Measurements from ENCODE around the gene HOXA10. TPM values are rescaled to one million over a fixed set of nuclear protein-coding genes. Genes with fewer than 3 reads are reported as not detected.

The HOXA10 gene
- total RNA-seq, 1 experiment from 2014 or later = not detected

DNA sequence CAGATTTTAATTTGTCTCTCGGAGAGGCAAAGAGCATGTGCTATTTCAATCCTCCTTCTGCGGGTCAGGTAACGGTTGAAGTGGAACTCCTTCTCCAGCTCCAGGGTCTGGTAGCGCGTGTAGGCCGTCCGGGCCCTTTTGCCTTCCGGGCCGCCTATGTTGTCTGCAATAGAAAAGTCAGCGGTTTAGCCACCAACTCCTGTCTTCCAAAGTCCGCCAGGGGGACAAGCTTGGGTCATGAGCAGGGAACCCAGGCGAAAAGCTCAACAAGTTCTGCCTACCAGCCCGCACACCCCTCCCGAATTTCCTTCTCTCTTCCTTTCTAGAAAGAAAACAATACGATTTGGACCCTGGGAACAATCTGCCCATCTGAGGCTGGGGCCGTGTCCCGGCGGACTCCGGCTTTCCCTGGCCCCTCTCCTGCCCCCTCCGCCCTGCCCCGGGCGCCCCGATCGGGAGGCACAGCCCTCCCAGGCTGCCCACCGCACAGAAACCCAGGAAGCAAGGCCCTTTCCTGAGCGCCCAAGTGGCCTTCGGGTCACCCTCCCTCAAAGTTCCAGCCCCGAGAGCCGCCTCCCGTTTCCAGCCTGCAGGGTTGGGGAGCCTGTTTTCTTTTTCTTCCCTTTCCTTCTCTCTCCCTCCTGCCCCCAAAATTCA lies 32.1 kb downstream of the HOXA10 start:
- CTCF ChIA-PET = no interaction called here
- no peaks in the 10 kb centered on the region for H3K36me3 ChIP-seq (ENCODE audit: insufficient read depth, low read length, poor library complexity, severe bottlenecking)
- intact Hi-C loops (cut with micrococcal nuclease; ENCODE audit: unreplicated experiment) = loop anchor here (5.0 kb wide), 1 partner anchor 1270 kb away; no protein-coding TSS in a partner anchor
- H3K27me3 ChIP-seq (replicated peaks; ENCODE audit: insufficient read depth, low read depth, low read length, poor library complexity) = peaks cover 100% of the 10 kb centered on the region
- H3K4me1 ChIP-seq (ENCODE audit: insufficient read depth, low read length, poor library complexity, severe bottlenecking) = peaks cover 13% of the 10 kb centered on the region
- POLR2A ChIA-PET (ENCODE audit: low non-redundant PET) = no interaction called here
- no peak for DNase-seq (ENCODE audit: low spot score)
- no peaks in the 10 kb centered on the region for H3K9me3 ChIP-seq (ENCODE audit: low read depth, low read length, poor library complexity, severe bottlenecking)
- no peak overlapping the region for H3K4me3 ChIP-seq (ENCODE audit: low read depth, low read length, poor library complexity, severe bottlenecking)
- TF ChIP-seq, protein P1, sequence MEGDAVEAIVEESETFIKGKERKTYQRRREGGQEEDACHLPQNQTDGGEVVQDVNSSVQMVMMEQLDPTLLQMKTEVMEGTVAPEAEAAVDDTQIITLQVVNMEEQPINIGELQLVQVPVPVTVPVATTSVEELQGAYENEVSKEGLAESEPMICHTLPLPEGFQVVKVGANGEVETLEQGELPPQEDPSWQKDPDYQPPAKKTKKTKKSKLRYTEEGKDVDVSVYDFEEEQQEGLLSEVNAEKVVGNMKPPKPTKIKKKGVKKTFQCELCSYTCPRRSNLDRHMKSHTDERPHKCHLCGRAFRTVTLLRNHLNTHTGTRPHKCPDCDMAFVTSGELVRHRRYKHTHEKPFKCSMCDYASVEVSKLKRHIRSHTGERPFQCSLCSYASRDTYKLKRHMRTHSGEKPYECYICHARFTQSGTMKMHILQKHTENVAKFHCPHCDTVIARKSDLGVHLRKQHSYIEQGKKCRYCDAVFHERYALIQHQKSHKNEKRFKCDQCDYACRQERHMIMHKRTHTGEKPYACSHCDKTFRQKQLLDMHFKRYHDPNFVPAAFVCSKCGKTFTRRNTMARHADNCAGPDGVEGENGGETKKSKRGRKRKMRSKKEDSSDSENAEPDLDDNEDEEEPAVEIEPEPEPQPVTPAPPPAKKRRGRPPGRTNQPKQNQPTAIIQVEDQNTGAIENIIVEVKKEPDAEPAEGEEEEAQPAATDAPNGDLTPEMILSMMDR (conservative IDR thresholded peaks at IDR 0.05; ENCODE audit: low read depth, low read length) = no peak
- TF ChIP-seq EZH2 (IDR thresholded peaks at IDR 0.05; ENCODE audit: borderline replicate concordance, low read depth, low read length, poor library complexity, severe bottlenecking) = no peak
- H3K27ac ChIP-seq (ENCODE audit: low read depth, low read length, poor library complexity, severe bottlenecking) = no peak overlapping the region
- no TSS peak for BruUV-seq (replicated peaks)

DNA sequence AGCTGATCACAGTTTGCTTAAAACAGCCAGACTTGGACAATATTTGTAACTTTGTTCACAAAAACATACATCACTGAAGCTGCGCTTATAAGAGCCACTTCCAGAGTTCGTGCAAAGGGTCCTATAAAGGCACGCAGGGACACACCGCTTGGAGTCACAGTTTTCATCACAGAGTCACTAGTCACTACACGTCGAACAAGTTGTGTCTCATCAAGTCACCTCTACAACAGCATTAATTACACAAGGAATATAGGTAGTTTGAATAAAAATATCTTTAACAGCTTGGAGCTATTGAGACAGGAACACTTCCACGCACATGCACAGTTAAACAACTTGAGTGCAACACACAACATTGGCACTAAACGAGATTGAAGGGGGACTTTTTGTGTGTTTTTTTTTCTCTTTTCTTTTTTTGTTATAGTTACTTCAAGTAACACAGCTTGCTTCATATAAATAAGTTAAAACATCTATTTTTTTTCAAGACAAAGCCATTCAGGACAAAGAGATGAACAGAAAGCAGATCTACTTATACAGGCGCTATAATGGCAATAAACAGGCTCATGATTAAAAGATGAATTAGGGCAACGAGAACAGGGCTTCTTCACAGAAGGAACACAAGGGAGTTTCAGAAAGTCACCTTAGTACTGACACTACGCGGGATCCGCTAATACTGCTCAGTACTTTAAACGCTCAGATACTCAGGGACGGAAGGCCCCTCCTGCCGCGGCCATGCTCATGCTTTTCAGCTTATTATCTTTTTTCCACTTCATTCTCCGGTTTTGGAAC lies 32.8 kb downstream of the HOXA10 start:
- Histone ChIP-seq H3K36me3 (ENCODE audit: insufficient read depth, low read length, poor library complexity, severe bottlenecking) (no peaks in the 10 kb centered on the region), H3K9me3 (ENCODE audit: low read depth, low read length, poor library complexity, severe bottlenecking) (no peaks in the 10 kb centered on the region), H3K27me3 (replicated peaks; ENCODE audit: insufficient read depth, low read depth, low read length, poor library complexity) (peaks cover 100% of the 10 kb centered on the region), H3K4me3 (ENCODE audit: low read depth, low read length, poor library complexity, severe bottlenecking) (no peak overlapping the region), H3K27ac (ENCODE audit: low read depth, low read length, poor library complexity, severe bottlenecking) (no peak overlapping the region), H3K4me1 (ENCODE audit: insufficient read depth, low read length, poor library complexity, severe bottlenecking) (peaks cover 13% of the 10 kb centered on the region)
- CTCF ChIA-PET = no interaction called here
- no TSS peak for BruUV-seq (replicated peaks)
- POLR2A ChIA-PET (ENCODE audit: low non-redundant PET) = no interaction called here
- TF ChIP-seq EZH2 (IDR thresholded peaks at IDR 0.05; ENCODE audit: borderline replicate concordance, low read depth, low read length, poor library complexity, severe bottlenecking) = no peak
- TF ChIP-seq, protein P1 (conservative IDR thresholded peaks at IDR 0.05; ENCODE audit: low read depth, low read length) = no peak
- no peak for DNase-seq (ENCODE audit: low spot score)
- intact Hi-C loops (cut with micrococcal nuclease; ENCODE audit: unreplicated experiment) = loop anchor here (5.0 kb wide), 1 partner anchor 1269 kb away; no protein-coding TSS in a partner anchor

DNA sequence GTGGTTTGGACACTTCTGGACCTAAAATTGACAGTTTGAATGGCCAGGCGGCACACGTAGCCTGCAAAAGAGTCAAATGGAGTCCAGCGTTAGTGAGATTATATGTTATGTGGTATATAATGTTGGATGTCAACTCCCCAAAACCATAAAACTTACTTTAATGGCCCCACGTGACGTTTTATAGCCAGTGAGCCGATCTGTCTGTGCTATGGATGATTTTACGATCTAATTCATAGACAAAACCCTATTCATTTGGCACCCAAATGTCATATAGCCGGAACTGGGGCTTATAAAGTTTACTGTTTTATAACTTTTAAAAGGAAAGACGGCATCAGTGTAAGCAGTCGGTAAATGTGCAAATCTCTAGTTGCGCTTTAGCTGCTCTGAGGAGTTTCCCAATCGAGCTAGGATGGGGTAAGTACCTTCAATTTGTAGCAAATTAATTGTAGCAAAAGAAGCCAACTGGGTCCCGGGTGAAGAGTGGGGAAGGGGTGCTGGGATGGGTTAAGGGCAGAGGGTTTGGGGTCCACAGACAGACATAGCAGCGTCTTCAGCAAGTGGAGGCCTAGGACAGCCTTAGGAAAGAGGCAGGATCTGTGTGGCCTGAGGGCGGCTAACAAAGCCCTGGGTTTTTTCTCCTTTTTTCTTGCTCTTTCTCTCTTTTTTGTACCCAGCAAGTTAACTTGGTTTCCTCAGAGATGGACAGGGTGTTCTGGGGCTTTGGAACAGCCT lies 33.8 kb downstream of the HOXA10 start:
- no peak for TF ChIP-seq EZH2 (IDR thresholded peaks at IDR 0.05; ENCODE audit: borderline replicate concordance, low read depth, low read length, poor library complexity, severe bottlenecking)
- BruUV-seq (replicated peaks) = no TSS peak
- H3K9me3 ChIP-seq (ENCODE audit: low read depth, low read length, poor library complexity, severe bottlenecking) = no peaks in the 10 kb centered on the region
- no peaks in the 10 kb centered on the region for H3K36me3 ChIP-seq (ENCODE audit: insufficient read depth, low read length, poor library complexity, severe bottlenecking)
- peaks cover 13% of the 10 kb centered on the region for H3K4me1 ChIP-seq (ENCODE audit: insufficient read depth, low read length, poor library complexity, severe bottlenecking)
- H3K4me3 ChIP-seq (ENCODE audit: low read depth, low read length, poor library complexity, severe bottlenecking) = no peak overlapping the region
- CTCF ChIA-PET = no interaction called here
- peaks cover 100% of the 10 kb centered on the region for H3K27me3 ChIP-seq (replicated peaks; ENCODE audit: insufficient read depth, low read depth, low read length, poor library complexity)
- H3K27ac ChIP-seq (ENCODE audit: low read depth, low read length, poor library complexity, severe bottlenecking) = no peak overlapping the region
- POLR2A ChIA-PET (ENCODE audit: low non-redundant PET) = no interaction called here
- intact Hi-C loops (cut with micrococcal nuclease; ENCODE audit: unreplicated experiment) = loop anchor here (5.0 kb wide), 1 partner anchor 1268 kb away; no protein-coding TSS in a partner anchor
- no peak for DNase-seq (ENCODE audit: low spot score)
